ENCODE measurements around the gene GRAP.
A peak's percentile ranks its signal among the peaks of the same experiment; 100 is the strongest.

GRAP gene

DNA sequence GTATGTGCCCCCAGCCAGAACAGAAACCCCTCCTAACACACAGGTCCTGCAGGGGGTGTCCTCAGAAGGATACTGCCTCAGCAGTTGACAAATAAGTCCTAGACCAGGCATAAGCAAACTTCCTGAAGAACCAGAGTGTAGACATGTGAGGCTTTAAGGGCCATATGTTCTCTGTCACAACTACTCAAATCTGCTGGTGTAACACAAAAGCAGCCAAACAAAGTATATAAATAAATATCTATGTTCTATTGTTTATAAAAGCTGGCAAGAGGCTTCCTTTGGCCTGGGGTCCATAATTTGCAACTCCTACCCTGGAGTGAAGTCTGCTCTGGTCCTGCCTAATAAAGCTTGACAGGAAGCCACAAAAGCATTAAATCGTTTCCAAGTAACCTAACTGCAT, 52.1 kb downstream of the GRAP start:
- H3K27me3 ChIP-seq (ENCODE audit: control insufficient read depth, insufficient read depth, low read length) = no peaks in the 10 kb centered on the region
- H3K36me3 ChIP-seq (ENCODE audit: control insufficient read depth, insufficient read depth, low read length) = peaks cover 22% of the 10 kb centered on the region
- H3K4me1 ChIP-seq (ENCODE audit: control insufficient read depth, insufficient read depth, low read length) = no peaks in the 10 kb centered on the region
- no peak overlapping the region for H3K4me3 ChIP-seq (ENCODE audit: low read depth, low read length)
- no peaks in the 10 kb centered on the region for H3K9me3 ChIP-seq (ENCODE audit: control insufficient read depth, insufficient read depth, low read length)
- H3K9ac ChIP-seq (ENCODE audit: low read depth, low read length) = no peak overlapping the region

DNA sequence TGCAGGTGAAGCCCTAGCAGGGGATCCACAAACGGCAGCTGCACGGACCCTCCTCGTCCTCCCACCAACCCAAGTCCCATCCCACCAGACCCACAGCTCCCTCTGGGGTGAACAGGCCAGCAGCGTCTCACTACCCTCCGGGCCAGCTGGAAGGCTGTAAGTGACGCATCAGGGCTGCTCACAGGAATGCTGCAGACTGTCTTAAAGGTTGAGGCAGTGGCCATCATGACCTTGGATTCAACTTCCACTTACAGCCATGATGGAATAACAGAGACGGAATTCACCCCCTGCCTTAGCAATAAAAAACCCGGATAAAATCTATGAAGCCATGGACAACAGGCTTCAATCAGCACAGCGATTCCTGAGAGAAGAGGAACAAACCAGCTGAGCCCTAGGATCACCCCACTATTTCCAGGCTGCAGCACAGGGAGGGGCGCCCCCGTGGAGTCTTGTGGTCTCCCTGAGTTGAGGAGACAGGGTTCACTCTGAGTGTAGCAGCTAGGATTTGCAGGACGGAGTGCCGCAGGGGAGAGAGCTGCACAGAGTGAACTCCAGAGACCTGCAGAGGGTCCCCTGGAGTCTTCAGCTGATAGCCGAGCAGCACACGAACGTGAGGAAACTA, 52.7 kb downstream of the GRAP start:
- Histone ChIP-seq H3K36me3 (ENCODE audit: control insufficient read depth, insufficient read depth, low read length) (peaks cover 19% of the 10 kb centered on the region), H3K9me3 (ENCODE audit: control insufficient read depth, insufficient read depth, low read length) (no peaks in the 10 kb centered on the region), H3K27me3 (ENCODE audit: control insufficient read depth, insufficient read depth, low read length) (no peaks in the 10 kb centered on the region), H3K4me1 (ENCODE audit: control insufficient read depth, insufficient read depth, low read length) (no peaks in the 10 kb centered on the region), H3K4me3 (ENCODE audit: low read depth, low read length) (no peak overlapping the region), H3K9ac (ENCODE audit: low read depth, low read length) (peak overlapping the region; percentile 26)

DNA sequence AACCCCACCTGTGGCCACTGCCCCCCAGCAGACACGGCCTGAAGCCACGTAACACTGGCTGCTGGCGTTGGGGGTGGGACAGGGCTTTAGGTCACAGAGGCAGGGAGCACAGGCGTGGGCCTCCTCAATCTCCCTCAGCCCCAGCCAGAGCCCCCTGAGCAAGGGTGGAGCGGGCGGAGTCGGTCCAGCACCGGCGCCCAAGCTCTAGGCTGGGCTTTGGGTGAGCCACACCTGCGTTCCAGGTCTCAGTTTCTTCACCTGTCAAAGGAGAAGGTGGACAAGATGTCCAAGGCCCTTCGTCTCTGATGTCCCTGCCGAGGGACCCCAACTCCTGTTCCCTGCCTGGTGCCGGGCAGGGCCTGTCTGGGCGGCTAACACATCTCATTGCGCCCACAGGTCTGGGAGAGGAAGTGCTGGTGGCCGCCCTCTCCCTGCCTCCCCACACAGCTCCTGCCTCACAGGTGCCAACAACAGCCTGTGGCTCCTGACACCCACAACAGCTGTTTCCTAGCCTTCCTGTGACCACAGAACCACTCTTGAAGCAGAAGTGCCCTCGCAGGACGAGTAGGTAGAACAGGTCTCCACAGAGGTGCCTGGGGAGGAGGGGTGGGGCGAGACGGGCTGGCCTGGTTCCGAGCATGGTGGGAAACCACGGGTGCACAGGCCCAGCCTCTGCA, 54.2 kb downstream of the GRAP start:
- Histone ChIP-seq H3K36me3 (ENCODE audit: control insufficient read depth, insufficient read depth, low read length) (peaks cover 28% of the 10 kb centered on the region), H3K27me3 (ENCODE audit: control insufficient read depth, insufficient read depth, low read length) (no peaks in the 10 kb centered on the region), H3K9ac (ENCODE audit: low read depth, low read length) (no peak overlapping the region), H3K4me1 (ENCODE audit: control insufficient read depth, insufficient read depth, low read length) (no peaks in the 10 kb centered on the region), H3K9me3 (ENCODE audit: control insufficient read depth, insufficient read depth, low read length) (no peaks in the 10 kb centered on the region), H3K4me3 (ENCODE audit: low read depth, low read length) (no peak overlapping the region)

DNA sequence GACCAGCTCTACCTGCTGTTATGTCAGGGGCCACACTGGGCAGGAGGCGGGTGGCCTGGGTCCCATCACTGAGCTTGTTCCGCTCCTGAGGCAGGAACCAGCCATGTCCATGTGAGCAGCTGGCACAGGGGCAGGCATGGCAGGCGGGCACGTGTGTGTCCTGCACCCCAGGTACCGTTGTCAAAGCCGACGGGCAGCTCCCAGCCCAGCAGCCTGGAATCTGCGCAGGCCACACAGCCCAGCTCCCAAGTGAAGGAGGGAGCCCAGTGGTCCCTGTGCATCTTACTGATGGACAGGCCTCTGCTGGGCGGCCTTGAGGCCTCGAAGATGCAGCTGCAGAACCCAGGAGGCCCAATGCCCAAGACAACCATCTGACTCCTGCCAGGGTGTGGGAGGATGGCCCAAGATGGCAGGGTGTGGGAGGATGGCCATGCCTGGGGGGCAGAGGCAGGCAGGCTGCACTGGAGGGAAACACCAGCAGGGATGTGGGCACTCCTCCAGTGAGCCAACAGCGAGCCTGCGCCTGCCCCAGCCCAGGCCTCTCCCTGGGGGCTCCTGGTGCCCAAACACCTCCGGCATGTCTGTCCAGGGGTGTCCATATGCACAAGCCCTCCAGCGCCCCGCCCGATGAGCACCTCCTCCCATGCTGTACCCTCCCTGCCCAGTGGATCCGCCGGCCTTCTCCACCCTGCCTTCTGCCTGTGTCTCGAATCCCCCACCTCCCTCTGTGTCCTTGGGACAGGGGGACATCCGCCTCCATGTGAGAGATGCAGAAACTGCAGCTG, 55.0 kb downstream of the GRAP start:
- Histone ChIP-seq H3K4me1 (ENCODE audit: control insufficient read depth, insufficient read depth, low read length) (no peaks in the 10 kb centered on the region), H3K4me3 (ENCODE audit: low read depth, low read length) (no peak overlapping the region), H3K9ac (ENCODE audit: low read depth, low read length) (no peak overlapping the region), H3K36me3 (ENCODE audit: control insufficient read depth, insufficient read depth, low read length) (peaks cover 27% of the 10 kb centered on the region), H3K27me3 (ENCODE audit: control insufficient read depth, insufficient read depth, low read length) (no peaks in the 10 kb centered on the region), H3K9me3 (ENCODE audit: control insufficient read depth, insufficient read depth, low read length) (no peaks in the 10 kb centered on the region)

DNA sequence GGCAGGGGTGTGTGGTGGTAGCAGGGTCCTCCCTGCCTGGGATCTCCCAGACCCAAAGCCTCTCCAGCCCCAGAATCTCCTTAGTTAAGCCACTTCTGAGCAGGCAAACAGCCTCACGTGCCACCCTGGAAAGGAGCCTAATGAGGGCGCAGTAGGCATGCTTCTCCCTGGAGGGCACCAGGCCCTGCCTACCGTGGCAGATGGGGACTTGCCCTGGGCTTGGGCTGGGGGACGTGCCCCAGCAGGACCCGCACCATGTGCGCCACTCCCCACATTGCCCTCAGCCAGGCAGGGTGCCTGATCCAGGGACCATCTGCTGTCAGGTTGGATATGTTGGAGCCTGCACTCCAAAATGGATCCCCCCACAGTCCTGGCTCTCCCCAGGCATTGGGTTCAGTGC, 56.4 kb downstream of the GRAP start:
- Histone ChIP-seq H3K4me3 (ENCODE audit: low read depth, low read length) (no peak overlapping the region), H3K9ac (ENCODE audit: low read depth, low read length) (no peak overlapping the region), H3K27me3 (ENCODE audit: control insufficient read depth, insufficient read depth, low read length) (no peaks in the 10 kb centered on the region), H3K36me3 (ENCODE audit: control insufficient read depth, insufficient read depth, low read length) (peaks cover 27% of the 10 kb centered on the region), H3K4me1 (ENCODE audit: control insufficient read depth, insufficient read depth, low read length) (no peaks in the 10 kb centered on the region), H3K9me3 (ENCODE audit: control insufficient read depth, insufficient read depth, low read length) (no peaks in the 10 kb centered on the region)

DNA sequence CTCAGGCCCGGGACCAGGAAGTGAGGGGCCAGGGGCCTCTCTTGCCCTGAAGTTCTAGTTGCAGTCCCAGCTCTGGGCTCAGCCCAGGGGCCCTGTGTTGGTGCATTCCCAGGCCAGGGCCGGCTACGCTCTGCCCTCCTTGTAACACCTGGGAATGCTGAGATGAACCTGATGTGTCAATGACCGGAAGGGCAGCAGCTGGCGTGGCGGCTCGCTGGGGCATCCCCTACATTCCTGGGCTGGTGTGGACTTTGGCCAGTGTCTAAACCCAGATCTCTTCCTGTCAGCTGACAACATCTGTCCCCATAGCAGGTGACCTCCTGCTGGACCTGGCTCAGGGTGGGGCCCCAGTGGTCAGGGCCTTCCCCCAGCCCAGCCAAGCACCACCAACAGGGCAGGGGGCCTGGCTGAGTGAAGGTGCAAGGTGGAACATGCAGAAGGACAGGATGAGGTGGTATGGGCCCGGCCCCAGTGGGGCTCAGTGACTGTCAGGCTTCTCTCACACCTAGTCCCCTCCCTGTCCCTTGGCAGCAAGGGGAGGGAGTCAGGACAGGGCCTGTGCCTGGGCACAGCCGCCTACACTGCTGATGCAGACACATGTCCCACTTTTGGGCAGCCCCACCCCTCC, 58.1 kb downstream of the GRAP start:
- no peaks in the 10 kb centered on the region for H3K4me1 ChIP-seq (ENCODE audit: control insufficient read depth, insufficient read depth, low read length)
- H3K4me3 ChIP-seq (ENCODE audit: low read depth, low read length) = no peak overlapping the region
- H3K36me3 ChIP-seq (ENCODE audit: control insufficient read depth, insufficient read depth, low read length) = peaks cover 37% of the 10 kb centered on the region
- H3K9ac ChIP-seq (ENCODE audit: low read depth, low read length) = no peak overlapping the region
- no peaks in the 10 kb centered on the region for H3K27me3 ChIP-seq (ENCODE audit: control insufficient read depth, insufficient read depth, low read length)
- H3K9me3 ChIP-seq (ENCODE audit: control insufficient read depth, insufficient read depth, low read length) = no peaks in the 10 kb centered on the region

DNA sequence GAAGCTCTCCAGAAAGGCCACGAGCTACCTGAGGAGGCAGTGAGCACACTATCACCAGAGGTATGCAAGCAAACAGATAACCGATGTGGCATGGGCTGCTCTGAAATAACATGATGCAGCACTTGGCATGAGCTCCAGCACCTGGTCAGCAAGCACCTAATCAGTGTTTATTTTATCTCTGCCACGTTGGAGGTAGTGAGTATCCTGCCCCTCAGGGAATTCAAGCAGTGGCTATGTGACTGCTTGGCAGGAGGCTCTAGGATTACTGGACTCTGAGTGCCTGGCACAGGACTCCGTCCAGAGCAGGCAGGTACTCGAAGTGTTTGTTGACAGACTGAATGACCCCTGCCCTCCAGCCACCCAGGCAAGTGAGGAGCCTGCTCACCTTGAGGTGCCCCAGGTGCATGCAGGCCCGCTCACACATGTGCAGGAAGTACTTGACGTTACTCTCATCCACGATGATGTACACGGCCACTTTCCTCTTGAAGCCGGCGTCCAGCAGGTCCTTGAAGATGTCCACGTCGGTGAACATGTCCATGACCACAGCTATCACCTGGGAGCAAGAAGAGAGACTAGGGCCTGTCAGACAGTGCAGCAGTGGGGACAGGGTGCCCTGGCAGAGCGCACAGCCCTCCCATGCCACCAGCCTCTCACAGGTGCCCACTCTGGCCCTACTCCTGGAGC, 58.8 kb downstream of the GRAP start:
- Histone ChIP-seq H3K27me3 (ENCODE audit: control insufficient read depth, insufficient read depth, low read length) (no peaks in the 10 kb centered on the region), H3K4me1 (ENCODE audit: control insufficient read depth, insufficient read depth, low read length) (no peaks in the 10 kb centered on the region)

DNA sequence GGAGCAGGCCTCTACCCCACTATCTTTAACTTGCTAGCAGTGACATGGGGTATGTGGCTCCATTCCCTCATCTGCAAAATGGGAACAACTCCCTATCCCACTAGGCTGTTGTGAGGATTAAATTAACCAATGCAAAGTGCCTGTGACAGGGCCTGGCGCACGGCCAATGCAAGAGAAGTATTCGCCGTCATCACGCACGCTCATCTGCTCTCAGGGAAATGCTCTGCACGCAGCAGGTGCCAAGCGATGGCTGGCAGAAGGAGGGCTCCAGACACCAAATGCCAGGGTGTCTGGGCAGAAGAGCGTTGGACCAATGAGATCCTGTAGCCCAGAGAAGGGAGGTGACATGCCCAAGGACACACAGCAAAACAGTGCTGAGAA, 59.5 kb downstream of the GRAP start:
- H3K27me3 ChIP-seq (ENCODE audit: control insufficient read depth, insufficient read depth, low read length) = no peaks in the 10 kb centered on the region
- H3K4me1 ChIP-seq (ENCODE audit: control insufficient read depth, insufficient read depth, low read length) = no peaks in the 10 kb centered on the region
- no peaks in the 10 kb centered on the region for H3K9me3 ChIP-seq (ENCODE audit: control insufficient read depth, insufficient read depth, low read length)
- no peak overlapping the region for H3K4me3 ChIP-seq (ENCODE audit: low read depth, low read length)
- peaks cover 34% of the 10 kb centered on the region for H3K36me3 ChIP-seq (ENCODE audit: control insufficient read depth, insufficient read depth, low read length)
- H3K9ac ChIP-seq (ENCODE audit: low read depth, low read length) = no peak overlapping the region

More for the DNA sequence above, 58.8 kb downstream of the GRAP start:
- Histone ChIP-seq H3K9me3 (ENCODE audit: control insufficient read depth, insufficient read depth, low read length) (no peaks in the 10 kb centered on the region), H3K9ac (ENCODE audit: low read depth, low read length) (no peak overlapping the region), H3K4me3 (ENCODE audit: low read depth, low read length) (no peak overlapping the region), H3K36me3 (ENCODE audit: control insufficient read depth, insufficient read depth, low read length) (peaks cover 37% of the 10 kb centered on the region)

DNA sequence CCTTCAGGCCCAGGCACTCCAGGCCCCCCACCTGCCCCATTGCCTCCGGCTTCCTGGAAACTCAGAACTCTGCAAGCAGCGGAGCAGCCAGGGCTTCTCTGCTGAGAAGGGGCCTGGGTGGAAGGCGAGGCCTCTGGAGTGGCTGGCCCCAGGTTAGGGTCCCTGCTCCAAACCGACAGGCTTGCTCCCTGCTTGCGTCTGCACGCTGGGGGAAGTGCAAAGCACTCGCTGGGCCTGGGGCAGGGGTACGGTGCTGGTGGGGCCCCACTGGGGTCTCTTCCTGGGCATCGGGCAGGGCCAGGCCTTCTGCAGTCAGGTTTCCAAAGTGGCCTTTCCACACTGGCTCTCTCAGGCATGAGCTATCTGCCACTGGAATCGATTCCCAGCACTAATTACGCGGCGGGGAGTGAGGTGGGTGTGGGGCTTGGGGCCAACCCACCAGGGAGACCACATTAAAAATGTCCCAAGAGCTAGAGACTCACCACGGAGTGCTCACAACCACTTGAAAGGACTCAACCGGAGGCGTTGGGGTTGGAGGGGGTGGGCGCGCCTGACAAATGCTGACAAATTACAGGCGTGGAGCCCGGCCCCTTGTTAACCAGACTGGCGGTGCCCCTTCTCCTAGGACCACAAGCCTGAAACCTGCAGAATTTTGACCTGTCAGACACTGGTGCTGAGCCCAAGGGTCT, 60.1 kb downstream of the GRAP start:
- Histone ChIP-seq H3K9me3 (ENCODE audit: control insufficient read depth, insufficient read depth, low read length) (no peaks in the 10 kb centered on the region), H3K36me3 (ENCODE audit: control insufficient read depth, insufficient read depth, low read length) (peaks cover 34% of the 10 kb centered on the region), H3K4me3 (ENCODE audit: low read depth, low read length) (no peak overlapping the region), H3K9ac (ENCODE audit: low read depth, low read length) (no peak overlapping the region), H3K27me3 (ENCODE audit: control insufficient read depth, insufficient read depth, low read length) (no peaks in the 10 kb centered on the region), H3K4me1 (ENCODE audit: control insufficient read depth, insufficient read depth, low read length) (no peaks in the 10 kb centered on the region)

DNA sequence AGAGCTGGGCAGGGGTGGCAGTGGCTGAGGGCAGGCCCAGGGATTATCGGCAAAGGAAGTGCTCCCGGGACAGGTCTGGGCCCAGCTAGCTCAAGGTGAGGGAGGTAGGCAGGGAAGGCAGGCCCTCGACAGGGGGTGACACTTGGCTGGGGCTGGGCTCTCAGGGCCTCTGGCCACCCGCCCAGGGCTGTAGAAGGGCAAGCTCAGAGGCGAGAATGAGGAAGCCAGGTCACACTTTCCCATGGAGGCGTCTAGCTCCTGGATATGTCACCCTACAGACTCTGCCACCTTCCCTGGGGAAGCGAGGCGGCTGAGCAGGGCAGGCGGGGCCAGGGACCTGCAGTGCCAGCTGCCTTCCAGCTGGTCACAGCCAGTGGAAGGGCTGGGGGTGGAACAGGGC, 61.3 kb downstream of the GRAP start:
- Histone ChIP-seq H3K9me3 (ENCODE audit: control insufficient read depth, insufficient read depth, low read length) (no peaks in the 10 kb centered on the region), H3K36me3 (ENCODE audit: control insufficient read depth, insufficient read depth, low read length) (peaks cover 39% of the 10 kb centered on the region), H3K4me1 (ENCODE audit: control insufficient read depth, insufficient read depth, low read length) (no peaks in the 10 kb centered on the region), H3K27me3 (ENCODE audit: control insufficient read depth, insufficient read depth, low read length) (no peaks in the 10 kb centered on the region), H3K4me3 (ENCODE audit: low read depth, low read length) (no peak overlapping the region), H3K9ac (ENCODE audit: low read depth, low read length) (no peak overlapping the region)

All from iPS-15b (cell line).